H1 (cell line): ENCODE data around the gene PXK. TPM values are rescaled to one million over a fixed set of nuclear protein-coding genes. Genes with fewer than 3 reads are reported as not detected.

Experiments
- CTCF ChIA-PET: fragments of 300-600 bp; sonication (Branson Sonifier 250); formaldehyde crosslinking; loops from one replicate; lab custom pipeline; 2021; ENCODE audit not compliant: partially characterized antibody; lab: Charles Lee
- POLR2A ChIA-PET: fragments of 300-600 bp; sonication (Branson Sonifier 250); formaldehyde crosslinking; loops from one replicate; lab custom pipeline; 2021; ENCODE audit warnings: inconsistent platforms; ENCODE audit not compliant: partially characterized antibody; lab: Charles Lee
- DNase-seq, 2 experiments: peaks; one replicate each; pipeline versions ENCODE4 v3.0.0 to v3.0.0-alpha.2; 2010 to 2022; ENCODE audit warnings: low spot score in 2 of 2, low read depth in 1 of 2, mixed read lengths in 1 of 2
- FAIRE-seq: peaks from 2 replicates; lab custom pipeline; 2011; peaks lifted over from hg19 to GRCh38; lab: Jason Lieb, UNC
- H2AFZ ChIP-seq: 2 replicates; pipeline ENCODE4 v1.8.1; 2012; ENCODE audit warnings: low read length, inconsistent platforms
- H2AK5ac ChIP-seq: 2 replicates; pipeline ENCODE4 v1.6.1; 2013; ENCODE audit warnings: low read depth, low read length
- H2BK120ac ChIP-seq: replicated peaks from 2 replicates; pipeline ENCODE3; 2013; ENCODE audit warnings: low read depth, low read length, inconsistent platforms
- H2BK12ac ChIP-seq: 2 replicates; pipeline ENCODE4 v1.6.1; 2013; ENCODE audit warnings: low read depth, low read length
- H2BK15ac ChIP-seq: 2 replicates; pipeline ENCODE4 v1.6.1; 2013; ENCODE audit warnings: low read length
- H2BK20ac ChIP-seq: 2 replicates; pipeline ENCODE4 v1.6.1; 2013; ENCODE audit warnings: low read length
- H2BK5ac ChIP-seq: 2 replicates; pipeline ENCODE4 v1.6.1; 2013; ENCODE audit warnings: low read depth, low read length
- H3K14ac ChIP-seq: 2 replicates; pipeline ENCODE4 v1.6.1; 2013; ENCODE audit warnings: inconsistent platforms; ENCODE audit not compliant: insufficient read length
- H3K18ac ChIP-seq: 2 replicates; pipeline ENCODE4 v1.6.1; 2013; ENCODE audit warnings: low read length; ENCODE audit errors: extremely low read depth
- H3K23ac ChIP-seq: 2 replicates; pipeline ENCODE4 v1.6.1; 2013; ENCODE audit warnings: inconsistent platforms; ENCODE audit not compliant: insufficient read length
- H3K23me2 ChIP-seq: 2 replicates; pipeline ENCODE4 v1.6.1; 2013; ENCODE audit warnings: low read depth, low read length
- H3K27ac ChIP-seq: 2 replicates; pipeline ENCODE4 v1.6.1; 2011; ENCODE audit warnings: low read depth, low read length, inconsistent platforms
- H3K27me3 ChIP-seq, 4 experiments: replicated peaks in 1 of 4; 1 replicate in 1 of 4; 2 replicates in 3 of 4; pipeline versions ENCODE4 v1.6.1 to v1.8.1; 2011 to 2013; ENCODE audit warnings: low read length in 3 of 4, mild to moderate bottlenecking in 3 of 4, inconsistent platforms in 2 of 4, mixed read lengths in 2 of 4, moderate library complexity in 1 of 4; ENCODE audit not compliant: control insufficient read depth in 3 of 4, insufficient read depth in 3 of 4; ENCODE audit errors: extremely low read depth in 1 of 4
- H3K36me3 ChIP-seq, 4 experiments: 2 replicates each; pipeline versions ENCODE4 v1.6.1 to v1.8.1; 2011 to 2013; ENCODE audit warnings: mild to moderate bottlenecking in 4 of 4, low read length in 3 of 4, moderate library complexity in 2 of 4, control low read depth in 1 of 4, inconsistent platforms in 1 of 4; ENCODE audit not compliant: insufficient read depth in 4 of 4, control insufficient read depth in 2 of 4
- H3K4ac ChIP-seq: replicated peaks from 2 replicates; pipeline ENCODE3; 2013; ENCODE audit warnings: low read length, low read depth, mixed read lengths, inconsistent platforms; ENCODE audit not compliant: insufficient read length
- H3K4me1 ChIP-seq, 4 experiments: replicated peaks in 1 of 4; 1 replicate in 1 of 4; 2 replicates in 3 of 4; pipeline versions ENCODE4 v1.6.1 to v1.8.1; 2011 to 2013; ENCODE audit warnings: low read length in 3 of 4, inconsistent platforms in 2 of 4, mixed read lengths in 1 of 4; ENCODE audit not compliant: insufficient read depth in 4 of 4, control insufficient read depth in 3 of 4
- H3K4me2 ChIP-seq, 2 experiments: 2 replicates each; pipeline versions ENCODE4 v1.6.1 to v1.8.1; 2011 to 2013; ENCODE audit warnings: low read depth in 2 of 2, low read length in 2 of 2, control low read depth in 1 of 2, inconsistent platforms in 1 of 2, mild to moderate bottlenecking in 1 of 2; ENCODE audit not compliant: insufficient read depth in 1 of 2
- H3K4me3 ChIP-seq, 4 experiments: fragments of 200-600, 300-600 bp in 1 of 4; sonication (generic), shearing (Covaris generic), sonication (Bioruptor Twin) in 1 of 4; 2 replicates each; pipeline versions ENCODE4 v1.5.1 to v1.8.1; 2011 to 2016; ENCODE audit warnings: low read length in 4 of 4, low read depth in 3 of 4, control low read depth in 2 of 4, inconsistent platforms in 2 of 4, mild to moderate bottlenecking in 2 of 4, mixed read lengths in 1 of 4, moderate library complexity in 1 of 4; ENCODE audit not compliant: insufficient read depth in 2 of 4; ENCODE audit errors: extremely low read depth in 1 of 4
- H3K56ac ChIP-seq: replicated peaks from 2 replicates; pipeline ENCODE3; 2013; ENCODE audit warnings: low read depth, mild to moderate bottlenecking, mixed read lengths, low read length, inconsistent platforms; ENCODE audit not compliant: insufficient read length
- H3K79me1 ChIP-seq: 2 replicates; pipeline ENCODE4 v1.6.1; 2013; ENCODE audit warnings: low read depth, low read length, control low read depth
- H3K79me2 ChIP-seq, 2 experiments: 2 replicates each; pipeline versions ENCODE4 v1.6.1 to v1.8.1; 2012 to 2013; ENCODE audit warnings: low read length in 2 of 2, mild to moderate bottlenecking in 2 of 2, inconsistent platforms in 1 of 2; ENCODE audit not compliant: insufficient read depth in 2 of 2, control insufficient read depth in 1 of 2
- H3K9ac ChIP-seq, 4 experiments: replicated peaks in 1 of 4; 1 replicate in 1 of 4; 2 replicates in 3 of 4; pipeline versions ENCODE4 v1.6.1 to v1.8.1; 2011 to 2013; ENCODE audit warnings: low read depth in 3 of 4, low read length in 3 of 4, control low read depth in 2 of 4, mild to moderate bottlenecking in 2 of 4, moderate library complexity in 2 of 4, inconsistent platforms in 1 of 4; ENCODE audit errors: extremely low read depth in 1 of 4
- H3K9me3 ChIP-seq, 2 experiments: 2 replicates each; pipeline versions ENCODE4 v1.6.1 to v1.8.1; 2012 to 2013; ENCODE audit warnings: mild to moderate bottlenecking in 2 of 2, moderate library complexity in 2 of 2, control low read depth in 1 of 2, inconsistent platforms in 1 of 2, low read depth in 1 of 2, low read length in 1 of 2, mixed read lengths in 1 of 2; ENCODE audit not compliant: insufficient read depth in 2 of 2
- H4K20me1 ChIP-seq, 2 experiments: replicated peaks in 1 of 2; 2 replicates each; pipeline versions ENCODE3 to v1.8.1; 2011 to 2013; ENCODE audit warnings: inconsistent platforms in 2 of 2, low read length in 2 of 2, mild to moderate bottlenecking in 1 of 2; ENCODE audit not compliant: insufficient read depth in 2 of 2, control insufficient read depth in 1 of 2
- H4K5ac ChIP-seq: 2 replicates; pipeline ENCODE4 v1.6.1; 2013; ENCODE audit warnings: low read length, low read depth, mixed read lengths, inconsistent platforms; ENCODE audit not compliant: insufficient read length
- H4K8ac ChIP-seq: 2 replicates; pipeline ENCODE4 v1.8.0; 2013; ENCODE audit warnings: mild to moderate bottlenecking, moderate library complexity, low read length, inconsistent platforms; ENCODE audit not compliant: insufficient read depth; ENCODE audit errors: extremely low read depth
- H4K91ac ChIP-seq: replicated peaks from 2 replicates; pipeline ENCODE3; 2013; ENCODE audit warnings: low read length, mixed read lengths, inconsistent platforms; ENCODE audit not compliant: insufficient read length
- ASH2L ChIP-seq: fragments of 200-600, 300-600 bp; sonication (generic); IDR thresholded peaks from one replicate; pipeline ENCODE4 v1.7.1; 2017; ENCODE audit warnings: low read length
- BACH1 ChIP-seq: IDR thresholded peaks from 2 replicates; pipeline ENCODE4 v1.6.1; 2012; ENCODE audit warnings: low read length, improper control_type of control experiment
- EP300 ChIP-seq, 2 experiments: IDR thresholded peaks; 1 replicate in 1 of 2; 2 replicates in 1 of 2; pipeline ENCODE4 v1.6.1; 2011 to 2012; ENCODE audit warnings: low read depth in 2 of 2, low read length in 2 of 2, mild to moderate bottlenecking in 2 of 2, borderline replicate concordance in 1 of 2, inconsistent platforms in 1 of 2, moderate library complexity in 1 of 2
- GTF2F1 ChIP-seq: IDR thresholded peaks from 2 replicates; pipeline ENCODE4 v1.6.1; 2012; ENCODE audit warnings: low read depth, low read length, improper control_type of control experiment, borderline replicate concordance
- RNF2 ChIP-seq: fragments of 200-900, 300-1000 bp; sonication (generic); IDR thresholded peaks from 2 replicates; pipeline ENCODE4 v1.7.1; 2016; ENCODE audit warnings: borderline replicate concordance, low read depth, mild to moderate bottlenecking, antibody characterized with exemption, low read length; ENCODE audit not compliant: poor library complexity, severe bottlenecking; ENCODE audit errors: missing control alignments
- SIX5 ChIP-seq: IDR thresholded peaks from 2 replicates; pipeline ENCODE4 v1.6.1; 2011; ENCODE audit warnings: mild to moderate bottlenecking, low read depth, low read length
- TAF1 ChIP-seq: IDR thresholded peaks from 2 replicates; pipeline ENCODE4 v1.6.1; 2011; ENCODE audit warnings: mild to moderate bottlenecking, low read depth, low read length
- WGBS, 2 experiments: shearing (Covaris generic) in 1 of 2; methylation state at CpG; one replicate each; pipeline versions ENCODE4 v1.1.6 to v1.1.7; 2013 to 2015; ENCODE audit warnings: low lambda C conversion rate in 2 of 2, mixed read lengths in 2 of 2, inconsistent platforms in 1 of 2, low coverage in 1 of 2, missing lambda C conversion rate in 1 of 2; ENCODE audit not compliant: insufficient replicate concordance in 2 of 2, insufficient coverage in 1 of 2, insufficient read length in 1 of 2; ENCODE audit errors: extremely low coverage in 1 of 2, missing lambda C conversion rate in 1 of 2; 5-methylcytosine and 5-hydroxymethylcytosine counted together
- polyA plus RNA-seq, 7 experiments: library from polyadenylated mRNA; depleted of rRNA in 3 of 7; stranded (reverse) in 5 of 7; unstranded in 2 of 7; fragments of >200 nt in 5 of 7; fragments of 200-250 nt in 2 of 7; gene quantifications; 1 replicate in 5 of 7; 2 replicates in 1 of 7; 4 replicates in 1 of 7; pipeline versions ENCODE4 v1.2.1 to v1.2.3, GENCODE V29; 2011 to 2013; ENCODE audit warnings: missing spikeins in 2 of 7, mixed read lengths in 2 of 7
- total RNA-seq: library from RNA; stranded (reverse); fragmentation: NEBNext Ultra II Directional; extraction: Animal tissue kit (Norgen Biotek cat#: 25700); gene quantifications from 2 replicates; pipeline ENCODE4 v1.2.1, GENCODE V29; 2021
- TF ChIP-seq, protein P1 (sequence below): IDR thresholded peaks from 2 replicates; pipeline ENCODE4 v1.6.1; 2012; ENCODE audit warnings: inconsistent platforms

PXK gene
- total and polyA plus RNA-seq, 2 of the 8 experiments (the other 6 are each of a cell fraction or from before 2014, with no cell fraction given), result 3.5 to 7.1 TPM

DNA sequence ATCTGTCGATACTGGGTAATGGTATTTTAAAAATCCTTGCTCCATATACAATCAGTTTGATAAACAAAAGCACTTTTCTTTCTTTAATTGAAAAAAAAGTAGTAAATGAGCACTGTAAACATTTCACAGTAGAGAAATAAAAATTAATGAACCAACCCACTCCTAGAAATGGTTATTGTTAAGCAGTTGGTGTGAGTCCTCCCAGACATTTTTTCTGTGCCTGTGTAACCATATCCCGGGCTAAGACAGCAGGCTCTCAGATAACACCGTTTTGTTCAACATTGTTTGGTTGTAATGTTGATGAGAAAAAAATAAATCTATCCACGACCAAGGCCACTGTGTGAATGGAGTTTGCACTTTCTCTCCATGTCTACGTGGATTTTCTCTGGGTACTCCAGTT lies 42.6 kb downstream of the PXK start:
- H3K4ac ChIP-seq, result no peak overlapping the region
- CTCF ChIA-PET, result interaction anchor here (0.5 to 0.9 kb wide), 2 partner anchors 17 to 60 kb away, joined by 3 read pairs; no protein-coding TSS in a partner anchor
- no peak overlapping the region for H3K4me2 ChIP-seq

More for the DNA sequence above, 42.6 kb downstream of the PXK start:
- H2BK120ac ChIP-seq, result no peak overlapping the region
- no peak overlapping the region for H3K27ac ChIP-seq
- no peaks in the 10 kb centered on the region for H3K9me3 ChIP-seq
- H3K56ac ChIP-seq, result no peak overlapping the region
- H3K27me3 ChIP-seq, result no peaks in the 10 kb centered on the region
- no peak for TF ChIP-seq EP300 (IDR thresholded peaks at IDR 0.05; ENCODE audit: borderline replicate concordance in 1 of 2, low read depth in 2 of 2, low read length in 2 of 2)
- TF ChIP-seq BACH1, result no peak
- no peak for TF ChIP-seq TAF1
- no peak for TF ChIP-seq RNF2
- TF ChIP-seq GTF2F1, result no peak
- TF ChIP-seq SIX5, result no peak
- TF ChIP-seq ASH2L, result no peak
- TF ChIP-seq, protein P1, sequence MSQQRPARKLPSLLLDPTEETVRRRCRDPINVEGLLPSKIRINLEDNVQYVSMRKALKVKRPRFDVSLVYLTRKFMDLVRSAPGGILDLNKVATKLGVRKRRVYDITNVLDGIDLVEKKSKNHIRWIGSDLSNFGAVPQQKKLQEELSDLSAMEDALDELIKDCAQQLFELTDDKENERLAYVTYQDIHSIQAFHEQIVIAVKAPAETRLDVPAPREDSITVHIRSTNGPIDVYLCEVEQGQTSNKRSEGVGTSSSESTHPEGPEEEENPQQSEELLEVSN, result no peak
- H3K18ac ChIP-seq, result no peak overlapping the region
- H2BK15ac ChIP-seq, result no peak overlapping the region
- DNase-seq (peak in 1 of 2 experiments; percentile 17), FAIRE-seq (no peak)
- H3K9ac ChIP-seq, result no peak overlapping the region
- H2BK5ac ChIP-seq, result no peak overlapping the region
- H2BK12ac ChIP-seq, result no peak overlapping the region
- POLR2A ChIA-PET, result no interaction called here
- no peak overlapping the region for H3K4me3 ChIP-seq
- no peaks in the 10 kb centered on the region for H4K20me1 ChIP-seq
- H3K23me2 ChIP-seq, result no peaks in the 10 kb centered on the region
- 88% methylated on average over 5 of the region's 5 CpGs; no CpG with 5 or more reads in 1 of the 2 experiments for WGBS, 2 experiments
- H3K23ac ChIP-seq, result no peak overlapping the region
- H3K36me3 ChIP-seq, result no peaks in the 10 kb centered on the region
- no peak overlapping the region for H2BK20ac ChIP-seq
- no peak overlapping the region for H4K91ac ChIP-seq
- H4K5ac ChIP-seq, result no peak overlapping the region
- H2AFZ ChIP-seq, result no peak overlapping the region
- H4K8ac ChIP-seq, result no peak overlapping the region
- H3K79me1 ChIP-seq, result no peaks in the 10 kb centered on the region
- no peak overlapping the region for H2AK5ac ChIP-seq
- no peaks in the 10 kb centered on the region for H3K79me2 ChIP-seq
- H3K4me1 ChIP-seq, result no peaks in the 10 kb centered on the region
- H3K14ac ChIP-seq, result no peak overlapping the region
